ENCODE measurements around the gene MAEA.

- TF ChIP-seq YY1 (IDR thresholded peaks at IDR 0.05; ENCODE audit: insufficient read depth, insufficient read length) = no peak
- TF ChIP-seq ZNF274 (IDR thresholded peaks at IDR 0.05; ENCODE audit: low read depth, low read length) = no peak
Measured at GRCh38 chr4:1362046-1362445, 72.4 kb downstream of the MAEA start.
